ENCODE results near the gene ZNF610. TPM values are rescaled to one million over a fixed set of nuclear protein-coding genes. Genes with fewer than 3 reads are reported as not detected.
"Not testable (repeated sequence)": the region's sequence is repeated elsewhere in the genome, so short reads cannot be mapped to it uniquely, and the experiment has no call there.

ZNF610 gene
- 0.23 and 0.29 TPM in 2 replicates for total RNA-seq (2014; rRNA removed)
- Bru-seq, nascent RNA, result percentile 43 among the genes with signal in this experiment
- percentile 46 among the genes with signal in this experiment for BruChase-seq, experiment 1, labeled RNA remaining after a 6-hour chase
- BruChase-seq, experiment 2, labeled RNA remaining after a 2-hour chase, result percentile 55 among the genes with signal in this experiment
- long read RNA-seq, transcript ZNF610-203 (6 exons, 2,191 nt), result major isoform, 5 of 7 reads
- long read RNA-seq, partial matches to known transcripts, result 0 of 7 reads
- long read RNA-seq, other reads (novel, unspliced or antisense), result 2 of 7 reads

DNA sequence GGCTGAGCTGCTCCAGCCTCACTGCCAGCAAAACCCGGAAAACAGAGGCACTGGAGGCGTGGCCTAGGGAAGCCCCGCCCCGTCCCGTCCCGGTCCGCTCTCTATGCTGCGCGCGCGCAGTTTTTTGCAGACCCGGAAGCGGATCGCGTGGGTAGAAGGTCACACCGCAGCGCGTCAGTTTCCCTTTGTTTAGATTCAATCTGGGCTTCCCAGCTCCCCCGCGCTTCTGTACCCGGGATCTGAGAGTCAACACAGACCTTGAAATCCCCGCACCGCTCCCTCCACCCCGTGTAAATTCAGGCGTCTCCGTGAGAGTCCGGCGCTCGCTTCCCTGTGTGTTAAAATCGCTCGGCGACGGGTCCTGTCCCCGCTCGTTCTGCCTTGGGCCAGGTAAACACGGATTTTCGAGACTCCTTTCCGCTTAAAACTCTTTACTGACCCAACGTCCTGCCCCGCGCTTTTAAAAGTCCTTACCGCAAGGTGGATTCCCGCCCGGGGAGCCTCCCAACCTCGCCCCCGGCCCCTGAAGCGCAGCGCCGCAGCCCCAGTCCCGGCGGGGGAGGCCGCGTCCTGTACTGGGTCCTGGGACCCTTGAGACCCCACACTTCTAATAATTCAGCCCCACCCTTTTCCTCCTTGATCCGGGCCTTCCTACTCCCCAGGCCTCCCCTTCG is at the start of gene ZNF610:
Gene ZNF610 (plus strand): TSS at position 127 of the 674 bp plus-strand sequence. CDS start 12,930 bp downstream, outside the sequence.
- TSS peak; percentile 86 for BruUV-seq (replicated peaks)
- H3K4me2 ChIP-seq (ENCODE audit: low read length), result peak within 1 kb of the TSS; percentile 83
- no peaks in the 10 kb centered on the region for H3F3A ChIP-seq (ENCODE audit: low read length, unreplicated experiment)
- ATAC-seq, result peak; percentile 96
- DNase-seq, result peak; percentile 48
- no peak for TF ChIP-seq EZH2 (IDR thresholded peaks at IDR 0.05; ENCODE audit: low read length, unreplicated experiment)
- TF ChIP-seq, protein P1, sequence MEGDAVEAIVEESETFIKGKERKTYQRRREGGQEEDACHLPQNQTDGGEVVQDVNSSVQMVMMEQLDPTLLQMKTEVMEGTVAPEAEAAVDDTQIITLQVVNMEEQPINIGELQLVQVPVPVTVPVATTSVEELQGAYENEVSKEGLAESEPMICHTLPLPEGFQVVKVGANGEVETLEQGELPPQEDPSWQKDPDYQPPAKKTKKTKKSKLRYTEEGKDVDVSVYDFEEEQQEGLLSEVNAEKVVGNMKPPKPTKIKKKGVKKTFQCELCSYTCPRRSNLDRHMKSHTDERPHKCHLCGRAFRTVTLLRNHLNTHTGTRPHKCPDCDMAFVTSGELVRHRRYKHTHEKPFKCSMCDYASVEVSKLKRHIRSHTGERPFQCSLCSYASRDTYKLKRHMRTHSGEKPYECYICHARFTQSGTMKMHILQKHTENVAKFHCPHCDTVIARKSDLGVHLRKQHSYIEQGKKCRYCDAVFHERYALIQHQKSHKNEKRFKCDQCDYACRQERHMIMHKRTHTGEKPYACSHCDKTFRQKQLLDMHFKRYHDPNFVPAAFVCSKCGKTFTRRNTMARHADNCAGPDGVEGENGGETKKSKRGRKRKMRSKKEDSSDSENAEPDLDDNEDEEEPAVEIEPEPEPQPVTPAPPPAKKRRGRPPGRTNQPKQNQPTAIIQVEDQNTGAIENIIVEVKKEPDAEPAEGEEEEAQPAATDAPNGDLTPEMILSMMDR (conservative IDR thresholded peaks at IDR 0.05; ENCODE audit: low read depth, low read length), result no peak
- no peak for TF ChIP-seq EZH2phosphoT487 (IDR thresholded peaks at IDR 0.05; ENCODE audit: borderline replicate concordance, low read length)
- H3K27ac ChIP-seq (ENCODE audit: low read length), result no peak within 1 kb of the TSS
- no peaks in the 10 kb centered on the region for H3K4me1 ChIP-seq (ENCODE audit: insufficient read depth, low read length)
- H3K27me3 ChIP-seq (ENCODE audit: low read length), result no peaks in the 10 kb centered on the region
- no peaks in the 10 kb centered on the region for H4K20me1 ChIP-seq (ENCODE audit: low read length)
- peak within 1 kb of the TSS; percentile 70 for H3K4me3 ChIP-seq (ENCODE audit: low read length)
- H3K9ac ChIP-seq (ENCODE audit: low read length), result peak within 1 kb of the TSS; percentile 77
- no peaks in the 10 kb centered on the region for H3K79me2 ChIP-seq (ENCODE audit: low read length)
- ChIA-PET CTCF (no interaction called here), POLR2A (ENCODE audit: unreplicated experiment) (interaction anchor here (0.6 kb wide), 1 partner anchor 174 kb away, joined by 3 read pairs; no protein-coding TSS in a partner anchor)
- H3K9me2 ChIP-seq (replicated peaks; ENCODE audit: low read length), result no peaks in the 10 kb centered on the region
- peaks cover 29% of the 10 kb centered on the region for H3K9me3 ChIP-seq (ENCODE audit: low read length)
- peak within 1 kb of the TSS; percentile 96 for H2AFZ ChIP-seq (ENCODE audit: low read length)
- intact Hi-C loops (cut with micrococcal nuclease), result no loop called here
- peaks cover 7% of the 10 kb centered on the region; the same call in 1 of the 2 replicates for H3K36me3 ChIP-seq (ENCODE audit: low read depth, low read length)

DNA sequence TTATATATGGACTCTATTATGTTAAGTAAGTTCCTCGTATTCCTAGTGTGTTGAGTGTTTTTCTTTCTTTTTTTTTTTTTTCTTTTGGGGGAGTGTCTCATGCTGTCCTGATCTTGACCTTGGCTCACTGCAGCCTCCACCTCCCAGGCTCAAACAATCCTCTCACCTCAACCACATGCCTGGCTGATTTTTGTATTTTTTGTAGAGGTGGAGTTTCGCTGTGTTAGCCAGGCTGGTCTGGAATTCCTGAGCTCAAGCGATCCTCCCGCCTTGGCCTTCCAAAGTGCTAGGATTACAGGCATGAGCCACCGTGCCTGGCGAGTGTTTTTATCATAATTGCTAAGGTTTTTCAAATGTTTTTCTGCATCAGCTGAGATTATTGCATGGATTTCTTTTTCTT is 49.8 kb upstream of the ZNF610 start:
- Histone ChIP-seq H3K4me3 (ENCODE audit: low read length) (no peak overlapping the region), H4K20me1 (ENCODE audit: low read length) (no peaks in the 10 kb centered on the region), H3F3A (ENCODE audit: low read length, unreplicated experiment) (no peaks in the 10 kb centered on the region), H3K4me1 (ENCODE audit: insufficient read depth, low read length) (no peaks in the 10 kb centered on the region), H3K4me2 (ENCODE audit: low read length) (no peak overlapping the region), H2AFZ (ENCODE audit: low read length) (no peak overlapping the region), H3K9me3 (ENCODE audit: low read length) (peaks cover 40% of the 10 kb centered on the region), H3K27ac (ENCODE audit: low read length) (no peak overlapping the region), H3K36me3 (ENCODE audit: low read depth, low read length) (peaks cover 91% of the 10 kb centered on the region), H3K27me3 (ENCODE audit: low read length) (no peaks in the 10 kb centered on the region), H3K79me2 (ENCODE audit: low read length) (peaks cover 8% of the 10 kb centered on the region), H3K9ac (ENCODE audit: low read length) (no peak overlapping the region), H3K9me2 (replicated peaks; ENCODE audit: low read length) (no peaks in the 10 kb centered on the region)
- no TSS peak for BruUV-seq (replicated peaks)
- ATAC-seq, result no peak
- DNase-seq, result no peak
- ChIA-PET CTCF (no interaction called here), POLR2A (ENCODE audit: unreplicated experiment) (no interaction called here)
- intact Hi-C loops (cut with micrococcal nuclease), result no loop called here
- TF ChIP-seq, protein P1 (conservative IDR thresholded peaks at IDR 0.05; ENCODE audit: low read depth, low read length), result no peak
- TF ChIP-seq EZH2 (IDR thresholded peaks at IDR 0.05; ENCODE audit: low read length, unreplicated experiment), result no peak

DNA sequence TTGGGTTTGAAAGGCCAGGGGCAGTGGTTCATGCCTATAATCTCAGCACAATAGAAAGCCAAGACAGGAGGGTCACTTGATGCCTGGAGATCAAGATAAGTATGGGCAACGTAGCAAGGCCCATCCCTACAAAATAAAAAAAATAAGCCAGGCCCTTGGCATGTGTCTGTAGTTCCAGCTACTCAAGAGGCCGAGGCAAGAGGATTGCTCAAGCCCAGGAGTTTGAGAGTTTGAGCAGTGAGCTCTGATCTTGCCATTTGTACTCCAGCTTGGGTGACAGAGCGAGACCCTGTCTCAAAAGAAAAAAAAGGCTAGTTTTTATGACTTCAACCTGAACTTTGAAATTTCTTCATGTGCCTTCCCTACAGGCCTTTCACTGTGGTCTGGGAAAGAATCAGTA is 44.3 kb upstream of the ZNF610 start:
- Histone ChIP-seq H2AFZ (ENCODE audit: low read length) (no peak overlapping the region), H3K9ac (ENCODE audit: low read length) (no peak overlapping the region), H3K4me2 (ENCODE audit: low read length) (no peak overlapping the region), H3K9me3 (ENCODE audit: low read length) (peaks cover 13% of the 10 kb centered on the region), H3K36me3 (ENCODE audit: low read depth, low read length) (peaks cover 48% of the 10 kb centered on the region), H3K79me2 (ENCODE audit: low read length) (no peaks in the 10 kb centered on the region), H3F3A (ENCODE audit: low read length, unreplicated experiment) (no peaks in the 10 kb centered on the region), H3K27ac (ENCODE audit: low read length) (no peak overlapping the region), H3K4me1 (ENCODE audit: insufficient read depth, low read length) (no peaks in the 10 kb centered on the region), H3K27me3 (ENCODE audit: low read length) (no peaks in the 10 kb centered on the region), H4K20me1 (ENCODE audit: low read length) (no peaks in the 10 kb centered on the region), H3K4me3 (ENCODE audit: low read length) (no peak overlapping the region), H3K9me2 (replicated peaks; ENCODE audit: low read length) (no peaks in the 10 kb centered on the region)
- TF ChIP-seq, protein P1 (conservative IDR thresholded peaks at IDR 0.05; ENCODE audit: low read depth, low read length), result no peak
- TF ChIP-seq EZH2phosphoT487 (IDR thresholded peaks at IDR 0.05; ENCODE audit: borderline replicate concordance, low read length) (no peak), EZH2 (IDR thresholded peaks at IDR 0.05; ENCODE audit: low read length, unreplicated experiment) (no peak)
- intact Hi-C loops (cut with micrococcal nuclease), result no loop called here
- POLR2A ChIA-PET (ENCODE audit: unreplicated experiment), result no interaction called here
- DNase-seq (no peak), ATAC-seq (no peak)
- CTCF ChIA-PET, result no interaction called here
- no TSS peak for BruUV-seq (replicated peaks)

DNA sequence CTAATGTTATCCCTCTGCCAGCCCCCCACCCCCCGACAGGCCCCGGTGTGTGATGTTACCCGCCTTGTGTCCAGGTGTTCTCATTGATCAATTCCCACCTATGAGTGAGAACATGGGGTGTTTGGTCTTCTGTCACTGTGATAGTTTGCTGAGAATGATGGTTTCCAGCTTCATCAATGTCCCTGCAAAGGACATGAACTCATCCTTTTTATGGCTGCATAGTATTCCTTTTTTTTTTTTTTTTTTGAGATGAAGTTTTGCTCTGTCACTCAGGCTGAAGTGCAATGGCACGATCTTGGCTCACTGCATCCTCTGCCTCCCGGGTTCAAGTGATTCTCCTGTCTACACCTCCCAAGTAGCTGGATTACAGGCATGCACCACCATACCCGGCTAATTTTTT is 43.1 kb upstream of the ZNF610 start:
- H3F3A ChIP-seq (ENCODE audit: low read length, unreplicated experiment); H3K27me3 ChIP-seq (ENCODE audit: low read length); POLR2A ChIA-PET (ENCODE audit: unreplicated experiment); H3K9ac ChIP-seq (ENCODE audit: low read length); H3K9me2 ChIP-seq (replicated peaks; ENCODE audit: low read length); CTCF ChIA-PET; DNase-seq; H2AFZ ChIP-seq (ENCODE audit: low read length); H4K20me1 ChIP-seq (ENCODE audit: low read length); intact Hi-C loops (cut with micrococcal nuclease); H3K79me2 ChIP-seq (ENCODE audit: low read length); H3K4me1 ChIP-seq (ENCODE audit: insufficient read depth, low read length); H3K4me2 ChIP-seq (ENCODE audit: low read length); ATAC-seq; H3K4me3 ChIP-seq (ENCODE audit: low read length); H3K27ac ChIP-seq (ENCODE audit: low read length); BruUV-seq (replicated peaks): not testable (repeated sequence)
- H3K36me3 ChIP-seq (ENCODE audit: low read depth, low read length), result peaks cover 38% of the 10 kb centered on the region
- H3K9me3 ChIP-seq (ENCODE audit: low read length), result peaks cover 13% of the 10 kb centered on the region
